Stimulated activated CD4-positive, alpha-beta T cell treated with anti-CD3 and anti-CD28 coated beads, Interleukin-1b, Interleukin-23, amount 100 ng/mL, for 1 hour (primary cell): Measurements from ENCODE around the gene DNAAF5.

Experiments used
- DNase-seq, 2 donors: peaks; one replicate each; pipeline ENCODE4 v3.0.0-alpha.2; 2020; ENCODE audit warnings: low read depth in 2 of 2

DNAAF5 gene

GRCh38 chr7:767941-768731 is 41.6 kb downstream of the DNAAF5 start:
- no peak for DNase-seq

- no peak for DNase-seq
Measured at GRCh38 chr7:768881-769504, 42.5 kb downstream of the DNAAF5 start.

GRCh38 chr7:770336-770735 is 43.8 kb downstream of the DNAAF5 start:
- DNase-seq: no peak

- no peak for DNase-seq
Measured at GRCh38 chr7:770741-771166, 44.3 kb downstream of the DNAAF5 start.

- no peak for DNase-seq
Measured at GRCh38 chr7:771234-772004, 44.9 kb downstream of the DNAAF5 start.

- DNase-seq: no peak
Measured at GRCh38 chr7:772005-772294, 45.5 kb downstream of the DNAAF5 start.

GRCh38 chr7:772392-772791 is 45.9 kb downstream of the DNAAF5 start:
- no peak for DNase-seq

GRCh38 chr7:772861-773621 is 46.5 kb downstream of the DNAAF5 start:
- DNase-seq: no peak

GRCh38 chr7:773622-773915 is 47.1 kb downstream of the DNAAF5 start:
- DNase-seq: no peak

- peak; percentile 25 to 61 for DNase-seq
Measured at GRCh38 chr7:774161-775109, 47.9 kb downstream of the DNAAF5 start.

- no peak for DNase-seq
Measured at GRCh38 chr7:776381-776780, 49.9 kb downstream of the DNAAF5 start.

- no peak for DNase-seq
Measured at GRCh38 chr7:776992-777727, 50.7 kb downstream of the DNAAF5 start.

GRCh38 chr7:777728-778078 is 51.2 kb downstream of the DNAAF5 start:
- no peak for DNase-seq

GRCh38 chr7:778271-778967 is 51.9 kb downstream of the DNAAF5 start:
- no peak for DNase-seq

- DNase-seq: no peak
Measured at GRCh38 chr7:778968-779451, 52.5 kb downstream of the DNAAF5 start.

- no peak for DNase-seq
Measured at GRCh38 chr7:779480-779879, 53.0 kb downstream of the DNAAF5 start.

- no peak for DNase-seq
Measured at GRCh38 chr7:780081-780480, 53.6 kb downstream of the DNAAF5 start.

- no peak for DNase-seq
Measured at GRCh38 chr7:780516-780915, 54.0 kb downstream of the DNAAF5 start.

GRCh38 chr7:781186-781849 is 54.8 kb downstream of the DNAAF5 start:
- DNase-seq: no peak
